GM15510 (cell line): ENCODE data around the gene CREG2.

Source experiments
- POLR2A ChIP-seq: IDR thresholded peaks from 3 replicates; pipeline ENCODE4 v1.6.1; 2011; ENCODE audit warnings: borderline replicate concordance; ENCODE audit not compliant: insufficient read length; ENCODE audit errors: extremely low read depth

CREG2 gene

GRCh38 chr2:101418460-101419095 is 31.3 kb upstream of the CREG2 start:
- TF ChIP-seq POLR2A: no peak

GRCh38 chr2:101416609-101417008 is 29.3 kb upstream of the CREG2 start:
- TF ChIP-seq POLR2A: no peak

- no peak for TF ChIP-seq POLR2A
Observed at GRCh38 chr2:101415884-101416283, 28.6 kb upstream of the CREG2 start.

- TF ChIP-seq POLR2A: no peak
Observed at GRCh38 chr2:101415220-101415619, 27.9 kb upstream of the CREG2 start.

- TF ChIP-seq POLR2A: no peak
Observed at GRCh38 chr2:101412092-101412694, 24.9 kb upstream of the CREG2 start.

GRCh38 chr2:101410746-101411145 is 23.4 kb upstream of the CREG2 start:
- no peak for TF ChIP-seq POLR2A

- no peak for TF ChIP-seq POLR2A
Observed at GRCh38 chr2:101410114-101410513, 22.8 kb upstream of the CREG2 start.

GRCh38 chr2:101409699-101410098 is 22.4 kb upstream of the CREG2 start:
- no peak for TF ChIP-seq POLR2A

- TF ChIP-seq POLR2A: no peak
Observed at GRCh38 chr2:101408925-101409324, 21.6 kb upstream of the CREG2 start.

- TF ChIP-seq POLR2A: no peak
Observed at GRCh38 chr2:101405351-101405899, 18.1 kb upstream of the CREG2 start.

GRCh38 chr2:101403745-101404144 is 16.4 kb upstream of the CREG2 start:
- TF ChIP-seq POLR2A: no peak

GRCh38 chr2:101402630-101403029 is 15.3 kb upstream of the CREG2 start:
- TF ChIP-seq POLR2A: no peak

- no peak for TF ChIP-seq POLR2A
Observed at GRCh38 chr2:101401906-101402305, 14.6 kb upstream of the CREG2 start.

GRCh38 chr2:101401326-101401665 is 14.0 kb upstream of the CREG2 start:
- TF ChIP-seq POLR2A: no peak

- TF ChIP-seq POLR2A: no peak
Observed at GRCh38 chr2:101400506-101401325, 13.4 kb upstream of the CREG2 start.

GRCh38 chr2:101400048-101400447 is 12.7 kb upstream of the CREG2 start:
- no peak for TF ChIP-seq POLR2A

GRCh38 chr2:101399021-101399799 is 11.9 kb upstream of the CREG2 start:
- no peak for TF ChIP-seq POLR2A
